Stomach (tissue), 9 donors: ENCODE measurements around the gene PCDH1. TPM values are rescaled to one million over a fixed set of nuclear protein-coding genes. Genes with fewer than 3 reads are reported as not detected.

Experiments used
- DNase-seq, 2 donors: peaks; one replicate each; pipeline versions ENCODE4 v3.0.0 to v3.0.0-alpha.2; 2013 to 2019
- H3K27ac ChIP-seq, 5 donors: fragments of 200-600 bp in 4 of 5; sonication (generic) in 4 of 5; one replicate each; pipeline ENCODE4 v1.5.1; 2013 to 2019; ENCODE audit warnings: mild to moderate bottlenecking in 1 of 5, moderate library complexity in 1 of 5
- H3K27me3 ChIP-seq, 3 donors: fragments of 200-600 bp; sonication (generic); one replicate each; pipeline ENCODE4 v1.5.1; 2017 to 2019; ENCODE audit warnings: mixed run types in 1 of 3
- H3K36me3 ChIP-seq, 4 donors: fragments of 200-600 bp; sonication (generic); 1 replicate in 3 of 4; 2 replicates in 1 of 4; pipeline ENCODE4 v1.5.1; 2016 to 2019
- H3K4me1 ChIP-seq, 4 donors: fragments of 200-600 bp; sonication (generic); one replicate each; pipeline ENCODE4 v1.5.1; 2016 to 2019
- H3K4me3 ChIP-seq, 4 donors: fragments of 200-600 bp; sonication (generic) in 3 of 4; one replicate each; pipeline ENCODE4 v1.5.1; 2016 to 2019; ENCODE audit warnings: mild to moderate bottlenecking in 1 of 4
- H3K9me3 ChIP-seq, 4 donors: fragments of 200-600 bp; sonication (generic); one replicate each; pipeline ENCODE4 v1.5.1; 2016 to 2019
- EP300 ChIP-seq: sonication (generic); formaldehyde crosslinking; IDR thresholded peaks from one replicate; pipeline ENCODE4 v1.6.1; 2017; ENCODE audit warnings: antibody characterized with exemption
- POLR2A ChIP-seq, 4 donors: fragments of 450-650 bp; IDR thresholded peaks; one replicate each; pipeline ENCODE4 v1.6.1; 2016; ENCODE audit warnings: antibody characterized with exemption in 4 of 4, control low read depth in 2 of 4, mild to moderate bottlenecking in 1 of 4, moderate library complexity in 1 of 4
- POLR2AphosphoS5 ChIP-seq, 3 donors: sonication (generic); formaldehyde crosslinking; IDR thresholded peaks; one replicate each; pipeline ENCODE4 v1.6.1; 2016; ENCODE audit warnings: antibody characterized with exemption in 3 of 3
- WGBS, 5 donors: extraction: QIAGEN DNeasy Blood & Tissue Kit in 3 of 5; methylation state at CpG; one replicate each; pipeline versions ENCODE4 v1.1.5 to v1.1.7; 2013 to 2018; 5-methylcytosine and 5-hydroxymethylcytosine counted together
- intact Hi-C: fragments of 100-400 bp; cut with DNase I; formaldehyde crosslinking; loops from one replicate; pipeline ENCODE4 v1.15.1; 2023; ENCODE audit warnings: low total_unique reads
- polyA plus RNA-seq, 3 donors: library from polyadenylated mRNA; stranded (reverse); fragments of 200-250 nt; gene quantifications; one replicate each; pipeline ENCODE4 v1.2.3, GENCODE V29; 2013
- total RNA-seq, 5 donors: library from RNA; depleted of rRNA; stranded (reverse); fragments of >200 nt; gene quantifications; one replicate each; pipeline versions ENCODE4 v1.1.0 to v1.2.3, GENCODE V29; 2014 to 2016
- TF ChIP-seq, protein P1 (sequence below), 7 experiments: fragments of 450-650 bp in 4 of 7; fragments of 200-600 bp in 3 of 7; sonication (generic) in 3 of 7; IDR thresholded peaks; one replicate each; pipeline ENCODE4 v1.5.1; 2016 to 2019; ENCODE audit warnings: antibody characterized with exemption in 7 of 7, control low read depth in 2 of 7, mild to moderate bottlenecking in 1 of 7
- donor health status: healthy with polysubstance abuse.
- donor health status: Bipolar disorder and iron deficiency.
- donor health status: healthy.

PCDH1 gene
- total and polyA plus RNA-seq, 8 donors, result 8.7 to 96.9 (median 43.6) TPM

DNA sequence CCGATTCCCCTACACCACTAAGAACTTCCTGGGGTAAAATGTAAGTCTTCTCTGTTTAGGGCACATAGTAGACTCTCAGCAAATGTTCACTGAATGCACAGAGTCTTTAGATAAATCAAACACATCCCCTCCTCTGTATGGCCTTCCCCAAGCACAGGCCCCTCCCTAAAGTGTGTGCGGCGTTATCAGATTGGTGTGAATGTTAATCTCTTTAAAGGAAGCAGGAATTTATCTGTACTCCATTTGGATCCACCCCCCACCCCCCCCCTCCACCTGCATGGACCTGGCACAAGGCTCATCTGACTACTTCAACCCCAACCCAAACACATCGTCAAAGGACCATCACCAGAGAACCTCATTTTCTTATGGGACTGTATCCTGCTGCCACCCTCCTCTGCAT is 6.3 kb downstream of the PCDH1 start:
- H3K27ac ChIP-seq, result peak overlapping the region; percentile 49 to 80 (median 75)
- H3K27me3 ChIP-seq, result peaks cover 0 to 58% (median 21%) of the 10 kb centered on the region in 3 donors
- H3K36me3 ChIP-seq, result peaks cover 6 to 19% (median 15%) of the 10 kb centered on the region in 4 donors
- H3K4me1 ChIP-seq, result peaks cover 65 to 100% (median 81%) of the 10 kb centered on the region in 4 donors
- intact Hi-C loops, result no loop called here
- H3K9me3 ChIP-seq, result no peaks in the 10 kb centered on the region
- 28 to 52% (median 38%) methylated on average over 4 of the region's 4 CpGs for WGBS, 5 donors
- H3K4me3 ChIP-seq, result no peak overlapping the region
- DNase-seq, result peak in 1 of 2 donors; percentile 7
- TF ChIP-seq POLR2AphosphoS5 (IDR thresholded peaks at IDR 0.05), result no peak
- TF ChIP-seq, protein P1, sequence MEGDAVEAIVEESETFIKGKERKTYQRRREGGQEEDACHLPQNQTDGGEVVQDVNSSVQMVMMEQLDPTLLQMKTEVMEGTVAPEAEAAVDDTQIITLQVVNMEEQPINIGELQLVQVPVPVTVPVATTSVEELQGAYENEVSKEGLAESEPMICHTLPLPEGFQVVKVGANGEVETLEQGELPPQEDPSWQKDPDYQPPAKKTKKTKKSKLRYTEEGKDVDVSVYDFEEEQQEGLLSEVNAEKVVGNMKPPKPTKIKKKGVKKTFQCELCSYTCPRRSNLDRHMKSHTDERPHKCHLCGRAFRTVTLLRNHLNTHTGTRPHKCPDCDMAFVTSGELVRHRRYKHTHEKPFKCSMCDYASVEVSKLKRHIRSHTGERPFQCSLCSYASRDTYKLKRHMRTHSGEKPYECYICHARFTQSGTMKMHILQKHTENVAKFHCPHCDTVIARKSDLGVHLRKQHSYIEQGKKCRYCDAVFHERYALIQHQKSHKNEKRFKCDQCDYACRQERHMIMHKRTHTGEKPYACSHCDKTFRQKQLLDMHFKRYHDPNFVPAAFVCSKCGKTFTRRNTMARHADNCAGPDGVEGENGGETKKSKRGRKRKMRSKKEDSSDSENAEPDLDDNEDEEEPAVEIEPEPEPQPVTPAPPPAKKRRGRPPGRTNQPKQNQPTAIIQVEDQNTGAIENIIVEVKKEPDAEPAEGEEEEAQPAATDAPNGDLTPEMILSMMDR (IDR thresholded peaks at IDR 0.05), result no peak
- TF ChIP-seq POLR2A (IDR thresholded peaks at IDR 0.05), result no peak
- TF ChIP-seq EP300, result no peak

DNA sequence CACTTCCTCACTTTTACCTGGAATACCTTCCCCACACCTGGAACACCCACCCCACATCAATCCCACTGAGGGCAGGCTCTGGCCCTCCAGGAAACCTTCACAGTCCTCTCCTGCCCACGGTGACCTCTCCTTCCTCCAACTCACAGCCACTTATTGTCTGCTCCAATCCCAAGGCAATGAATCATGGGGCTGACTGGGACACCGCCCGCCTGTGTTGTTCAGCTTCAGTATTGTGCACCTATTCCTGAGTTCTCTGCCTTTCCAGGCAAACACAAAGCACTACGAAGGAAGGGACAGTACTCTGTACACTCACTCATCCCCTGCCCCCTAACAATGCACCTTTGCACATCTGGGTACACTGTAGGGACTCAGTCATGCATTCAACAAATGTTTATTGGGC is 7.3 kb downstream of the PCDH1 start:
- DNase-seq, result peak; percentile 56 to 59
- Histone ChIP-seq H3K9me3 (no peaks in the 10 kb centered on the region), H3K27me3 (peaks cover 0 to 48% (median 11%) of the 10 kb centered on the region in 3 donors), H3K4me3 (no peak overlapping the region), H3K36me3 (peaks cover 6 to 19% (median 15%) of the 10 kb centered on the region in 4 donors), H3K27ac (peak overlapping the region; percentile 21 to 80 (median 75)), H3K4me1 (peaks cover 55 to 100% (median 75%) of the 10 kb centered on the region in 4 donors)
- WGBS, 5 donors, result 45 to 57% (median 48%) methylated on average over 4 of the region's 4 CpGs
- peak in 2 of 3 donors; percentile 27 to 67 for TF ChIP-seq POLR2AphosphoS5 (IDR thresholded peaks at IDR 0.05)
- no peak for TF ChIP-seq EP300
- TF ChIP-seq, protein P1 (IDR thresholded peaks at IDR 0.05), result no peak
- intact Hi-C loops, result no loop called here

DNA sequence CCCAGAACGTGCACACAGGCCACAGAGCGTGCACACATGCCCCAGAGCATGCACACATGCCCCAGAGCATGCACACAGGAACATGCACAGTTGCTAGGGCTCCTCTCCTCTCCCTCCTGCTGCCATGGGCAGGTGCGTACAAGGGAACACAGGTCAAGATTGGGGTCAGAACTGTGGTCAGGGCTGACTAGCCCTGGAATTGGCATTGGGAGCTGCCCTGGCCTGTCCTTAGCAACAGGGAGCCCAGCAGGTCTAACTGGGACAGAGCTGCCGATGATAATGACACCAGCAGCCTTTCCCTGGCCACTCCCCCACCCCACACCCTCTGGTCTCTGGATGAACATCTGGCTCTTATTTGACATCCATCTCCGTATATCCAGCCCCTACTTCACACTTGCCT is 8.0 kb downstream of the PCDH1 start:
- 38 to 53% (median 47%) methylated on average over 5 of the region's 5 CpGs for WGBS, 5 donors
- peaks cover 49 to 100% (median 75%) of the 10 kb centered on the region in 4 donors for H3K4me1 ChIP-seq
- peaks cover 7 to 22% (median 19%) of the 10 kb centered on the region in 4 donors for H3K36me3 ChIP-seq
- H3K9me3 ChIP-seq, result no peaks in the 10 kb centered on the region
- H3K4me3 ChIP-seq, result no peak overlapping the region
- H3K27ac ChIP-seq, result peak overlapping the region; percentile 21 to 80 (median 75)
- intact Hi-C loops, result no loop called here
- DNase-seq, result peak; percentile 21 to 44
- H3K27me3 ChIP-seq, result peaks cover 0 to 41% (median 4%) of the 10 kb centered on the region in 3 donors
- TF ChIP-seq EP300, result no peak
- TF ChIP-seq POLR2AphosphoS5 (IDR thresholded peaks at IDR 0.05), result no peak
- TF ChIP-seq POLR2A (IDR thresholded peaks at IDR 0.05), result no peak
- TF ChIP-seq, protein P1 (IDR thresholded peaks at IDR 0.05), result no peak

- no peaks in the 10 kb centered on the region for H3K9me3 ChIP-seq
- peaks cover 14 to 30% (median 26%) of the 10 kb centered on the region in 4 donors for H3K36me3 ChIP-seq
- H3K27me3 ChIP-seq, result peaks cover 0 to 34% (median 2%) of the 10 kb centered on the region in 3 donors
- H3K27ac ChIP-seq, result peak overlapping the region; percentile 21 to 80 (median 75)
- TF ChIP-seq POLR2A (IDR thresholded peaks at IDR 0.05), result no peak
- TF ChIP-seq POLR2AphosphoS5 (IDR thresholded peaks at IDR 0.05), result peak in 2 of 3 donors; percentile 52 to 54
- H3K4me3 ChIP-seq, result no peak overlapping the region
- intact Hi-C loops, result no loop called here
- peaks cover 41 to 99% (median 73%) of the 10 kb centered on the region in 4 donors for H3K4me1 ChIP-seq
- peak; percentile 73 to 80 for DNase-seq
- WGBS, 5 donors, result 37 to 49% (median 41%) methylated on average over 9 of the region's 9 CpGs
These were observed 8.7 kb downstream of the PCDH1 start for GRCh38 chr5:141869514-141869913.

DNA sequence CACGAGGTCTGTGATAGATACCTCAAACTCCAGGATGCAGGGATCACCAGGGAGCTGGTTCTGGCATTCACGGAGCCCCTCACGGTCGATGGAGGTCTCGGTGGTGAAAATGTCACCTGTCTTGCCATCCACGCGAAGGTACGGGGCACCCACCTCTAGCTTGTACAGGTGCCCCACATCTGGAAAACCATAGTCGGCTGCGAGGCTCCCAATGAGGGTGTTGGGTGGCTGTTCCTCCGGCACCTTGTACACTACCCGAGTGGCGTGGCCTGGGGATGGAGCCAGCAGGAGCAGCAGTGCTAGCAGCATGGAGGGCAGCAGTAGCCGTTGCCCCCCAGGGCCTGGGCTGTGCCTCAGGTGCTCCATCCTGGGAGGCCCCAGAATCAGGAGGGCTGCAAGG is 9.2 kb downstream of the PCDH1 start:
- Histone ChIP-seq H3K9me3 (no peaks in the 10 kb centered on the region), H3K27ac (peak overlapping the region; percentile 21 to 80 (median 75)), H3K4me1 (peaks cover 37 to 94% (median 69%) of the 10 kb centered on the region in 4 donors), H3K36me3 (peaks cover 19 to 34% (median 30%) of the 10 kb centered on the region in 4 donors), H3K27me3 (peaks cover 0 to 29% (median 0%) of the 10 kb centered on the region in 3 donors), H3K4me3 (no peak overlapping the region)
- WGBS, 5 donors, result 78 to 82% (median 80%) methylated on average over 9 to 14 of the region's 14 CpGs
- no peak for DNase-seq
- intact Hi-C loops, result no loop called here
- TF ChIP-seq EP300 (no peak), POLR2AphosphoS5 (IDR thresholded peaks at IDR 0.05) (no peak)
